IMR-90 (cell line): Measurements from ENCODE around the gene ATXN7L2. TPM values are rescaled to one million over a fixed set of nuclear protein-coding genes. Genes with fewer than 3 reads are reported as not detected.
A peak's percentile ranks its signal among the peaks of the same experiment; 100 is the strongest.

Experiments used
- ATAC-seq: fragments of 200-7000 bp; cut with Tn5 transposase; 2 replicates; pipeline ENCODE4 v1.9.1; 2020; ENCODE audit warnings: low read depth, mild to moderate bottlenecking, moderate library complexity
- BruUV-seq: library from RNA; stranded (reverse); fragments of 400-500 nt; replicated peaks from 2 replicates; lab custom pipeline; 2021; lab: Mats Ljungman, UMichigan
- CTCF ChIA-PET: fragments of 300-600 bp; formaldehyde crosslinking; extraction: SDS; loops from one replicate; lab custom pipeline; 2021; ENCODE audit warnings: antibody characterized with exemption; lab: Yijun Ruan, JAX
- POLR2A ChIA-PET: fragments of 300-600 bp; sonication (Branson Sonifier 250); formaldehyde crosslinking; loops from one replicate; lab custom pipeline; 2022; ENCODE audit warnings: antibody characterized with exemption; ENCODE audit not compliant: unreplicated experiment; lab: Charles Lee
- DNase-seq: peaks from one replicate; pipeline ENCODE4 v3.0.0; 2013
- H2AFZ ChIP-seq: replicated peaks from 2 replicates; pipeline ENCODE3; 2013; ENCODE audit warnings: low read length, mild to moderate bottlenecking; ENCODE audit not compliant: poor library complexity
- H2AK5ac ChIP-seq: 2 replicates; pipeline ENCODE4 v1.6.1; 2013; ENCODE audit warnings: low read depth, low read length, inconsistent platforms
- H2AK9ac ChIP-seq: replicated peaks from 2 replicates; pipeline ENCODE3; 2013; ENCODE audit warnings: mild to moderate bottlenecking, low read depth, low read length, moderate library complexity; ENCODE audit not compliant: poor library complexity
- H2BK120ac ChIP-seq: 2 replicates; pipeline ENCODE4 v1.6.1; 2013; ENCODE audit warnings: low read depth, low read length, inconsistent platforms
- H2BK15ac ChIP-seq: 3 replicates; pipeline ENCODE4 v1.6.1; 2013; ENCODE audit warnings: low read depth, low read length, inconsistent platforms
- H2BK20ac ChIP-seq: 2 replicates; pipeline ENCODE4 v1.6.1; 2013; ENCODE audit warnings: low read depth, mild to moderate bottlenecking, inconsistent platforms, low read length, moderate library complexity
- H2BK5ac ChIP-seq: 2 replicates; pipeline ENCODE4 v1.6.1; 2013; ENCODE audit warnings: mild to moderate bottlenecking, low read depth, low read length, inconsistent platforms; ENCODE audit not compliant: poor library complexity, severe bottlenecking
- H3K14ac ChIP-seq: replicated peaks from 2 replicates; pipeline ENCODE4 v1.6.1; 2013; ENCODE audit warnings: low read depth, low read length, inconsistent platforms
- H3K18ac ChIP-seq: 2 replicates; pipeline ENCODE4 v1.6.1; 2013; ENCODE audit warnings: low read depth, low read length, control low read depth
- H3K23ac ChIP-seq: 2 replicates; pipeline ENCODE4 v1.6.1; 2013; ENCODE audit warnings: low read depth, low read length, inconsistent platforms
- H3K27ac ChIP-seq: 2 replicates; pipeline ENCODE4 v1.5.1; 2013; ENCODE audit warnings: mild to moderate bottlenecking, control low read depth, low read length; ENCODE audit not compliant: insufficient read depth
- H3K27me3 ChIP-seq: 2 replicates; pipeline ENCODE4 v1.6.1; 2013; ENCODE audit warnings: low read length; ENCODE audit not compliant: control insufficient read depth, insufficient read depth
- H3K36me3 ChIP-seq: 2 replicates; pipeline ENCODE4 v1.6.1; 2013; ENCODE audit warnings: low read length, mixed read lengths; ENCODE audit not compliant: control insufficient read depth, insufficient read depth
- H3K4ac ChIP-seq: 2 replicates; pipeline ENCODE4 v1.6.1; 2013; ENCODE audit warnings: low read depth, low read length, inconsistent platforms
- H3K4me1 ChIP-seq: 2 replicates; pipeline ENCODE4 v1.6.1; 2013; ENCODE audit warnings: low read length, mixed read lengths; ENCODE audit not compliant: control insufficient read depth, insufficient read depth
- H3K4me2 ChIP-seq: 2 replicates; pipeline ENCODE4 v1.6.1; 2013; ENCODE audit warnings: low read depth, mild to moderate bottlenecking, control low read depth, low read length, moderate library complexity
- H3K4me3 ChIP-seq: 2 replicates; pipeline ENCODE4 v1.5.1; 2013; ENCODE audit warnings: low read depth, mild to moderate bottlenecking, control low read depth, low read length, moderate library complexity; ENCODE audit not compliant: insufficient read depth
- H3K56ac ChIP-seq: 2 replicates; pipeline ENCODE4 v1.6.1; 2013; ENCODE audit warnings: low read length, inconsistent platforms; ENCODE audit not compliant: insufficient read depth; ENCODE audit errors: extremely low read depth
- H3K79me1 ChIP-seq, 2 experiments: 2 replicates each; pipeline ENCODE4 v1.6.1; 2013; ENCODE audit warnings: low read length in 2 of 2, inconsistent platforms in 1 of 2, low read depth in 1 of 2
- H3K9ac ChIP-seq: 2 replicates; pipeline ENCODE4 v1.6.1; 2013; ENCODE audit warnings: low read depth, low read length, control low read depth
- H3K9me1 ChIP-seq: 2 replicates; pipeline ENCODE4 v1.6.1; 2013; ENCODE audit warnings: low read length, inconsistent platforms; ENCODE audit not compliant: insufficient read depth
- H3K9me3 ChIP-seq: 2 replicates; pipeline ENCODE4 v1.6.1; 2013; ENCODE audit warnings: low read length; ENCODE audit not compliant: control insufficient read depth, insufficient read depth
- H4K20me1 ChIP-seq: 2 replicates; pipeline ENCODE4 v1.6.1; 2013; ENCODE audit warnings: low read length, inconsistent platforms; ENCODE audit not compliant: insufficient read depth
- H4K5ac ChIP-seq: 2 replicates; pipeline ENCODE4 v1.6.1; 2013; ENCODE audit warnings: mild to moderate bottlenecking, low read depth, low read length, control low read depth
- H4K8ac ChIP-seq, 2 experiments: 2 replicates each; pipeline ENCODE4 v1.6.1; 2013; ENCODE audit warnings: low read depth in 2 of 2, low read length in 2 of 2, control low read depth in 1 of 2, inconsistent platforms in 1 of 2
- H4K91ac ChIP-seq: 2 replicates; pipeline ENCODE4 v1.6.1; 2013; ENCODE audit warnings: low read depth, low read length, inconsistent platforms; ENCODE audit not compliant: insufficient read depth
- CTCF ChIP-seq: conservative IDR thresholded peaks from 2 replicates; pipeline ENCODE4 v1.5.1; 2012; ENCODE audit warnings: mild to moderate bottlenecking, low read depth, low read length, improper control_type of control experiment
- MAFK ChIP-seq: IDR thresholded peaks from 2 replicates; pipeline ENCODE4 v1.6.1; 2012; ENCODE audit warnings: low read depth, low read length, improper control_type of control experiment
- USF2 ChIP-seq: fragments of 150-350 bp; IDR thresholded peaks from 2 replicates; pipeline ENCODE4 v1.6.1; 2017; ENCODE audit warnings: mild to moderate bottlenecking, antibody characterized with exemption, low read length, low read depth
- WGBS, 2 experiments: methylation state at CpG; one replicate each; pipeline versions ENCODE4 v1.1.5 to v1.1.7; 2013; ENCODE audit warnings: missing lambda C conversion rate in 2 of 2; ENCODE audit not compliant: insufficient read length in 1 of 2; ENCODE audit errors: extremely low coverage in 2 of 2; 5-methylcytosine and 5-hydroxymethylcytosine counted together
- dilution Hi-C: fragments of 300-500 bp; cut with HindIII; formaldehyde crosslinking; loops from one replicate; pipeline ENCODE4 v1.14.3; 2018; ENCODE audit warnings: low sequenced_read_pairs; ENCODE audit not compliant: unreplicated experiment
- in situ Hi-C: fragments of 300-500 bp; cut with MboI; formaldehyde crosslinking; loops from 3 replicates; pipeline ENCODE4 v1.14.3; 2019; ENCODE audit warnings: low sequenced_read_pairs, inconsistent platforms, mixed read lengths
- intact Hi-C: fragments of 100-400 bp; cut with micrococcal nuclease; formaldehyde crosslinking; loops from 2 replicates; pipeline ENCODE4 v1.10.0; 2022
- polyA plus RNA-seq, 3 experiments: library from polyadenylated mRNA; depleted of rRNA; stranded (reverse); fragments of >200 nt; gene quantifications; 2 replicates each; pipeline ENCODE4 v1.2.3, GENCODE V29; 2012; ENCODE audit warnings: low replicate concordance in 1 of 3
- total RNA-seq: library from RNA; depleted of rRNA; stranded (reverse); fragments of >200 nt; gene quantifications from 2 replicates; pipeline ENCODE4 v1.2.3, GENCODE V29; 2012

Gene ATXN7L2
- total and polyA plus RNA-seq, 2 of the 4 experiments (the other 2 are of a cell fraction), result 1.3 to 4.8 TPM

- no peaks in the 10 kb centered on the region for H3K79me1 ChIP-seq
- TF ChIP-seq MAFK (peak; percentile 51; the same call in 1 of the 2 replicates), USF2 (no peak), CTCF (no peak)
- in situ Hi-C loops, result no loop called here
- no peak for DNase-seq
- H3K4me1 ChIP-seq, result no peaks in the 10 kb centered on the region
- no peak overlapping the region for H3K14ac ChIP-seq
- no peak overlapping the region for H3K4ac ChIP-seq
- no peak overlapping the region for H4K91ac ChIP-seq
- H3K27ac ChIP-seq, result no peak overlapping the region
- 23% methylated on average over 2 of the region's 4 CpGs; no CpG with 5 or more reads in 1 of the 2 experiments for WGBS, 2 experiments
- H4K8ac ChIP-seq, result no peak overlapping the region
- no peak overlapping the region for H3K4me3 ChIP-seq
- no peak overlapping the region for H3K56ac ChIP-seq
- no peaks in the 10 kb centered on the region for H3K36me3 ChIP-seq
- H3K9me1 ChIP-seq, result no peaks in the 10 kb centered on the region
- no peak overlapping the region for H2BK20ac ChIP-seq
- no TSS peak for BruUV-seq
- H3K9ac ChIP-seq, result no peak overlapping the region
- intact Hi-C loops, result loop anchor here (5.0 kb wide), 1 partner anchor 35 kb away; the partner anchor contains the start of gene ATXN7L2
- peak overlapping the region; percentile 51; the same call in 1 of the 2 replicates for H2AK5ac ChIP-seq
- dilution Hi-C loops, result no loop called here
- H2AK9ac ChIP-seq, result no peak overlapping the region
- H3K18ac ChIP-seq, result no peak overlapping the region
- H2BK120ac ChIP-seq, result no peak overlapping the region
- H4K5ac ChIP-seq, result no peak overlapping the region
- H4K20me1 ChIP-seq, result no peaks in the 10 kb centered on the region
- CTCF ChIA-PET, result interaction anchor here (0.7 kb wide), 1 partner anchor 438 kb away, joined by 7 read pairs; no protein-coding TSS in a partner anchor
- no peak overlapping the region for H2AFZ ChIP-seq
- peaks cover 8% of the 10 kb centered on the region for H3K27me3 ChIP-seq
- no peak overlapping the region for H2BK5ac ChIP-seq
- no peak overlapping the region for H2BK15ac ChIP-seq
- no peaks in the 10 kb centered on the region for H3K9me3 ChIP-seq
- POLR2A ChIA-PET, result no interaction called here
- no peak for ATAC-seq
- H3K4me2 ChIP-seq, result no peak overlapping the region
- no peak overlapping the region for H3K23ac ChIP-seq
Observed at GRCh38 chr1:109447524-109447923, 36.2 kb upstream of the ATXN7L2 start.
